Measurements from ENCODE around the gene PPP1CA.
"Not testable (repeated sequence)": the region's sequence is repeated elsewhere in the genome, so short reads cannot be mapped to it uniquely, and the experiment has no call there.

The PPP1CA gene

DNA sequence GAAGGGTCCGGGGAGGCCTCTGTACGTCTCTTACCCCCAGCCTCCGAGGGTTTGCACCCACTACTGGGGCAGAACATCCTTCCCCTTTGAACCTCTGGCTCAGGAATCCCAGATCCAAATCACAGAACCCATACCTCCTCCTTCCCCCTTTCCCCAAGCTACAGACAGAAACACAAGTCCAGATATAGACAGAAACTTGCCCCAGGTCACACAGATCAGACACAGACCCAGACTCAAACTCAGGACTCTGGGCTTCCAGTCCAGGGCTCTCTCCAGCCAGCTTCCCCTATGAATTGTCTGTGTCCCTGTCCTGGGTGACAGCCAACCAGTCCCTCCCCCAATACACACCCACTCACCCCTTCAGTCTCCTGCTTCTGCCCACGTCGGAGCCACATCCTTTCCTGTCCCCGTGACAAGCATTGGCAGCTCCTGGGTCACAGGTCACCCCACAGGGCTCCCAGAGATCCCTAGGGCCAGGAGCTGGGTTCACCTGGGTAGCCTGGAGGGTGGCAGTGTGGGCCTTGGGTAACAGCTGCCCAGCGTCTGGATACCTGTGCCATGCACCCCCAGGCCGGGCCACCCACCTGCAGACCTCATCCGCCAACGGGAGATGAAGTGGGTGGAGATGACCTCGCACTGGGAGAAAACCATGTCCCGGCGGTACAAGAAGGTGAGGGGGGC is 3.0 kb upstream of the PPP1CA start:
- DNase-seq (ENCODE audit: low read depth in 2 of 2): no peak

DNA sequence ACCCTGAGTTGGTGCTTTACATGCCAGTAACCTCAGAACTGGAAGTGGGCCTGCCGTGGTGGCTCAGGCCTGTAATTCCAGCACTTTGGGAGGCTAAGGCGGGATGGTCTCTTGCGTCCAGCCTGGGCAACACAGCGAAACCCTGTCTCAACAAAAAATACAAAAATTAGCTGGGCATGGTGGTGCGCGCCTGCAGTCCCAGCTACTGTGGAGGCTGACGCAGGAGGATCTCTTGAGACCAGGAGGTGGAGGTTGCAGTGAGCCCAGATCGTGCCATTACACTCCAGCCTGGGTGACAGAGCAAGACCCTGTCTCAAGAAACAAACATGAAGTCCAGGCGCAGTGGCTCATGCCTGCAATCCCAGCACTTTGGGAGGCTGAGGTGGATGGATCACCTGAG is 1.4 kb upstream of the PPP1CA start:
- not testable (repeated sequence) for DNase-seq (ENCODE audit: low read depth in 2 of 2)

DNA sequence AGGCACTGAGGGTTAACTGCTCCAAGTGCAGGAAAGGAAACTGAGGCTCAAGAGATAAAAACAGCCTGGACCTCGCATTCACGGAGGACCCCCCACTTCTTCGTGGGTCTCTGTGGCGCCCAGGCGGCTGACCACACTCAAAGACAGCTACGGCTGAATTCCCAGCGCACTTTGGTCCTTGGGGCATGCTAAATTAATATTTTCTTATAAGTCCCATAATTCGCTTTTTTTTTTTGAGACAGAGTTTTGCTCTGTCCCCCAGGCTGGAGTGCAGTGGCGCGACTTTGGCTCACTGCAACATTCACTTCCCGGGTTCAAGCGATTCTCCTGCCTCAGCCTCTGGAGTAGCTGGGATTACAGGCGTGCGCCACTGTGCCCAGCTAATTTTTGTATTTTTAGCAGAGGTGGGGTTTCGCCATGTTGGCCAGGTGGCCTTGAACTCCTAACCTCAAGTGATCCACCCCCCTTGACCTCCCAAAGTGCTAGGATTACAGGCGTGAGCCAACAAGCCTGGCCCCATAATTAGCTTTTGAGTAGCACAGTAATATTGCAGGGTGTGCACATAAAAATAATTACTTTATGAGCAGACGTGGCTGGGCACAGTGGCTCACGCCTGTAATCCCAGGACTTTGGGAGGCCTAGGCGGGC is 658 bp upstream of the PPP1CA start:
- DNase-seq (ENCODE audit: low read depth in 2 of 2): not testable (repeated sequence)

DNA sequence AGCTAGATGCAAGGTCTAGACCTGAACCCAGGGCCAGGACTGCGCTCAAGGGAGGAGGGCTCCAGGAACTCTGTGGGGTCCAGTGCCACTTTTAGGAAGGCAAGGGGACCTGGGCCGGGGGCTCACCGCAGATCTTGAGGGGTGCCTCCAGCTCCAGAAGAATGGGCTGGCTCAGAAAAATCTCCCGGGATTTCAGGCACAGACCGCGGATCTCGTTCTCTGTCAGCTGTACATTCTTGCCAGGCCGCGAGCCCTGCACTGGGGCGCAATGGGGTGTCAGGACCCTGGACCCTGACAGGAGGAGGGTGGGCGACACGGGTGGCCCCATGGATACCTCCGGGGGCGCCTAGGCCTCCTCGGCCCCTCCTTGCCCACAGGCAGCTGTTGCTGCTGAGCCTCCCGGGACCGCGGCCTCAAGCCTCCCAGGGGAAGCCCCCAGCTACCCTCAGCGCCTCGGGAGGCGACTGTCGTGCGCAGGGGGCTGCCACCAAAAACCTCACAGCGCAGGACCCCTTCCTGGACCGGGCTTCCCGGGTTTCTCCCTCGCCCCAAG is 640 bp downstream of the PPP1CA start:
- no peak for DNase-seq (ENCODE audit: low read depth in 2 of 2)

DNA sequence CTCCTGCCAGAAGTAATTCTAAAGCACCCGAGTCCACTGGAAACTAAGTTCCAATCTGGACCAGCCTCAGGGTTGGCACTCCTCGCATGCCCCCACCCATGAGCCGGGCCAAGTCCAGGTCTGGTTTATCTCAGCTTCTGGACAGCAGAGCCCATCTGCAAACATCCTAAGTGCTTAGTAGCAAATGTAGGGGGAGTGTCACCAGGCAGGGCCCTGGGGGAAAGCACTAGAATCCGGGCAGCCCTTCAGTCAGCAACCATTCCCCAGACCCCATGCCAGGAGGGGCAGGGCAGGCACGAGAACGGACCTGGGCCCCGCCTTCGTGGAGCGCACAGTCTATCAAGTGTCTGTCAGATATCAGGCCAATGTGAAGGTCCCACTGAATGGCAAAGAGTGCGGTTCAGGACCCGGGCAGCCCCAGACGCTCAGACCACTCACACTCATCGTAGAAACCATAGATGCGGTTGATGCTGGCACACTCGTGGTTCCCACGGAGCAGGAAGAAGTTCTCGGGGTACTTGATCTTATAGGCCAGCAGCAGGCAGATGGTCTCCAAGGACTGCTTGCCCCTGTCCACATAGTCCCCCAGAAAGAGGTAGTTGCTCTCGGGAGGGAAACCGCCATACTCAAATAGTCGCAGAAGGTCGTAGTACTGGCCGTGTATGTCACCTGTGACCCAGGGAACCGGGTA is 1.3 kb downstream of the PPP1CA start:
- no peak for DNase-seq (ENCODE audit: low read depth in 2 of 2)

DNA sequence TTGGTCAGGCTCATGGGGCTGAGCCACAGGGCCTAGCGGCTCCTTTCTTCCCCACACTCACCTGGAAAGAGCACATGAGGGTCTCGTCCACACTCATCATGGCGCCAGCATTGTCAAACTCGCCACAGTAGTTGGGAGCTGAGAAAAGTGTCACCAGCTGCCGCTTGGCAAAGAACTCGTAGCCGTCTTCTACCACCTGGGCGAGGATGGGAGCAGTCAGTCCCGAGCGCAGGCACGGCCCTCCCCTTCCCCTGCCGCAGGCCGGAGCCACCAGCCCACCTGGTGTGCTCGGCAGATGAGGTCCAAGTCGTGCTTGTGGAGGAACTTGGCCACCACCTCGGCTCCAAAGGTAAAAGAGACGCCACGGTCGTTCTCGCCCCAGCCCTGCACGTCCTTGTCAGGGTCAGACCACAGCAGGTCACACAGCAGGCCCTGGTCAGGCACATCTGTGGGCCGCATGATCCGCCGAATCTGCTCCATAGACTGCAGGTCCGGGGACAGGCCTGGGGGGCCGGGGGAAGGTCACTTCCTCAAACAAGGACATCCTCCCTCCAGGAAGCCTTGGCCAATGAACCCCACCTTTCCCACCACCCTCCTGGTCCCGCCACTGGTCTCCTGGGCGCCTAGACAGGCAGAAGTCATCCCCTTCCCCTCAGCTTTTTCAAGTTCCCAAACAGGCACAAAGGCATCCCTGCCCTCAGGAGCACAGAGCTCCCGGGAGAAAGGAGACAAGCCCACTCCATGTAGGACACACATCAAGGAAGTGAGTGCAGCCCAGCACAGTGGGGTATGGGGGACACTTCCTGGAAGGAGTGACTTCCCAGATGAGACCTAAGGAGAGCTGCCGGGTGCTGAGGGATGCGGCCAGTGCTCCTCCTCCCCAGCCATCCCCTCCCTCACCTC is 2.7 kb downstream of the PPP1CA start:
- DNase-seq (ENCODE audit: low read depth in 2 of 2): no peak

DNA sequence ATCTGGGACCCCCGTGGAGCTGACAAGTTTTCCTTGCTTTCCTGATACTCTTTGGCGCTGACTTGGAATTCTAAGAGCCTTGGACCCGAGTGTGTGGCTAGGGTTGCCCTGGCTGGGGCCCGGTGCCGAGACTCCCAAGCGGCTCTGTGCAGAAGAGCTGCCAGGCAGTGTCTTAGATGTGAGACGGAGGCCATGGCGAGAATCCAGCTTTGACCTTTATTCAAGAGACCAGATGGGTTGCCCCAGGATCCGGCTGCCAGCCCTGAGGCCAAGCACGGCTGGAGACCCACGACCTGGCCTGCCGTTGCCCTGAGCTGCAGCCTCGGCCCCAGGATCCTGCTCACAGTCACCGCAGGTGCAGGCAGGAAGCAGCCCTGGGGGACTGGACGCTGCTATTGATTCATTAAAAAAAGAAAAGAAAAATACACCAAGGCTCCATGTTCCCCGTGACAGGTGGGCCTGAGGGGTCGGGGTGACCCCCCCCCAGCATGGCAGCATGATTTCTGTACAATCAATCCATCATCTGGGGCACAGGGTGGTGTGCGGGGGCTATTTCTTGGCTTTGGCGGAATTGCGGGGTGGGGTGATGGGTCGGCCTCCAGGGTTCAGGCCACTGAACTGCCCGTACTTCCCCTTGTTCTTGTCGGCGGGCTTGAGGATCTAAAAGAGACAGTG is 3.5 kb downstream of the PPP1CA start:
- DNase-seq (ENCODE audit: low read depth in 2 of 2): no peak

DNA sequence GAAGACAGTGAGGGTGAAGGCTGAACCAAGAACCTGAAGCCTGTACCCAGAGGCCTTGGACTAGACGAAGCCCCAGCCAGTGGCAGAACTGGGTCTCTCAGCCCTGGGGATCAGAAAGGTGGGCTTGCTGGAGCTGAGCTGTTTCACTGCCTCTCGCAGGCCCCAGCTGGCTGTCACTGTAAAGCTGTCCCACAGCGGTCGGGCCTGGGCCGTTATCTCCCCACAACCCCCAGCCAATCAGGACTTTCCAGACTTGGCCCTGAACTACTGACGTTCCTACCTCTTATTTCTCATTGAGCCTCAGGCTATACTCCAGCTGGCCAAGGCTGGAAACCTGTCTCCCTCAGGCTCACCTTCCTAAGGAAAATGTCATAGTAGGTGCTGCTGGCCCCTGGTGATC is 4.1 kb downstream of the PPP1CA start:
- no peak for DNase-seq (ENCODE audit: low read depth in 2 of 2)

DNA sequence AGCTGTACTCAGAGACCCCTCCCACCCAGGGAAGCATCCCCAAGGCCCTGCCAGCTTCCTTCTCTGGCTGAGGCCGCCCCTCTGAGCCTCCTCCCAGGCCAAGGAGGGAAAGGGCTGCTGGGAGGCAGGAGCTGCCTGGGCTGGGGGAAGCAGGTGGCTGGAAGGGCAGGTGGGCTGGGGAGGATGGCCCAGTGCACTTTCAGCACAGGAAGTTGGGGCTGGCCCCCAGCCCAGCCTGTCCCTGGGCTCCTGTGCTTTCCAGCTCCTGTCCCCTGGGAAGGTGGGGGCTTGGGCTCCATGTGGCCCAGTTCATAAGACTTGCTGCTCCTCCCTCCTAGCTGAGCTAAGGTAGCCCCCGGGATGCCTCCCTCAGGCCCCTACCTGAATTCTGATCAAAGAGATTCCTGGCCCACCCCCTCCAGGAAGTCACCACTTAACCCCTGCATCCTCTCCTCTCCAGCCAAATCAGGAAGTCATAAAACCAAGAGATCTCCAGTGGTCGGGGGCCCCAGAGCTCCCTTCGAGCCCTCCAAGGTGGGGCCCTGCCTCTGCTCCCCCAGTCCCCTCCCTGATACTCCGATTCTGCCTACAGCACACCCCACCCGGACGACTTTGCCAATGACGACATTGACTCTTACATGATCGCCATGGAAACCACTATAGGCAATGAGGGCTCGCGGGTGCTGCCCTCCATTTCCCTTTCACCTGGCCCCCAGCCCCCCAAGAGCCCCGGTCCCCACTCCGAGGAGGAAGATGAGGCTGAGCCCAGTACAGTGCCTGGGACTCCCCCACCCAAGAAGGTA is 4.9 kb downstream of the PPP1CA start:
- no peak for DNase-seq (ENCODE audit: low read depth in 2 of 2)

DNA sequence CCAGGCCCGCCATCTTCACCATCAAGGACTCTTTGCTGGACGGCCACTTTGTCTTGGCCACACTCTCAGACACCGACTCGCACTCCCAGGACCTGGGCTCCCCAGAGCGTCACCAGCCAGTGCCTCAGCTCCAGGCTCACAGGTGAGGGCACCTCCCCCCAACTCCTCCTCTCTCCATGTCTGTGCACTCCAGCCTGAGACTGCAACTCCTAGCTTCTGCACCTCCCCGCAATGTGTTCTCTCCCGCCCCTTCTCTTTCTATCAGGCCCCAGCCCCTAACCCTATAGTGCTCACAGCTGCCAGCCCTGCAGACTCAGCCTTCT is 5.4 kb downstream of the PPP1CA start:
- no peak for DNase-seq (ENCODE audit: low read depth in 2 of 2)

DNA sequence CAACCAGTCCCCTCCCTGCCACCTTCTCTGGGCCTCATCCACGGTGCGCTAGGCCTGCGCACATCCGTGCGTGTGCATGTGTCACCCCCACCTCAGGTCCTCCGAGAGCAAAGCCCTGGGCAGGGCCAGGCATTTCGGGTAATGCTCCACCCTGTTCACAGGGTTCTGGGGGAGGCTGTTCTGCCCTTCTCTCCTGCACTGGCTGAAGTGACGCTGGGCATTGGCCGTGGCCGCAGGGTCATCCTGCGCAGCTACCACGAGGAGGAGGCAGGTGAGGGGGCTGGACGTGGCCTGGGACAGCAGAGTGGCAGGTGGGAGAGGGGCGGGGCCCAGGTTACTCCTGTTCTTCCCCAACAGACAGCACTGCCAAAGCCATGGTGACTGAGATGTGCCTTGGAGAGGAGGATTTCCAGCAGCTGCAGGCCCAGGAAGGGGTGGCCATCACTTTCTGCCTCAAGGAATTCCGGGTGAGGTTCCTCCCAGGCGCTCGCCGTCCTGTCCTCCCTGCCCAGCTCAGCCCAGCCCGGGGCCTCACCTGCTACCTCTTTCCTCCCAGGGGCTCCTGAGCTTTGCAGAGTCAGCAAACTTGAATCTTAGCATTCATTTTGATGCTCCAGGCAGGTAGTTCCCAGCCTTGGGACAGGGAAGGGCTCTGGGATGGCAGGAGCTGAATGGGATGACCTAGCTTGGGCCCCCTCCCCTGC is 6.0 kb downstream of the PPP1CA start:
- DNase-seq (ENCODE audit: low read depth in 2 of 2): no peak

DNA sequence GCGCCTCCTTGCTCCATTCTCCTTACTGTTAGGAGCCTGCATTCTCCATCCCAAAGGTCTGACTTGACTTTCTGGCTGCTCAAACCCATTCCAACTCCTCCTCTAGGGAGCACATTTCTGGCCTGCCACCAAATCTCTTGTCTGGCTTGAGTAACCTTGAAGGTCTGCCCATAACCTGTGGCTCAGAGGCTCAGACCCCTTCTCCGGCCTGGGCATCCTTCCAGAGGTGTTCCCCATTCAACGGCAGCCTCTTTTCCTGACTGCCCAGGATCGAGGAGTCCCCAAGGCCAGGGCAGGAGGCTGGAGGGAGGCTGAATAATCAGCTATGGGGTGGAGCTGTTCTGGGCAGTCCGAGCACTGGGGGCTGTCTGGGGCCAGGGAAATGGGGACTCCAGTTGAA is 7.7 kb downstream of the PPP1CA start:
- no peak for DNase-seq (ENCODE audit: low read depth in 2 of 2)

DNA sequence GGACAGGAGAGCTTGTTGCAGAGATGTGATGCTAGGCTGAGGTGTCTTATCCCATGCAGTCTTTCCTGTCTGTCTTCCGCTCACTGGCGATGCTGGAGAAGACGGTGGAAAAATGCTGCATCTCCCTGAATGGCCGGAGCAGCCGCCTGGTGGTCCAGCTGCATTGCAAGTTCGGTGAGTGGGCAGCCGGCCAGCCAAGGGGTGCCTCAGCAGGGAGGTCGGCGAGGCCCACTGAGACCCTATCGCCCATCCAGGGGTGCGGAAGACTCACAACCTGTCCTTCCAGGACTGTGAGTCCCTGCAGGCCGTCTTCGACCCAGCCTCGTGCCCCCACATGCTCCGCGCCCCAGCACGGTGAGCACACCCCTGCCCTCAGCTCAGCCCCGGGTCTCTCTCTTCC is 8.2 kb downstream of the PPP1CA start:
- no peak for DNase-seq (ENCODE audit: low read depth in 2 of 2)

DNA sequence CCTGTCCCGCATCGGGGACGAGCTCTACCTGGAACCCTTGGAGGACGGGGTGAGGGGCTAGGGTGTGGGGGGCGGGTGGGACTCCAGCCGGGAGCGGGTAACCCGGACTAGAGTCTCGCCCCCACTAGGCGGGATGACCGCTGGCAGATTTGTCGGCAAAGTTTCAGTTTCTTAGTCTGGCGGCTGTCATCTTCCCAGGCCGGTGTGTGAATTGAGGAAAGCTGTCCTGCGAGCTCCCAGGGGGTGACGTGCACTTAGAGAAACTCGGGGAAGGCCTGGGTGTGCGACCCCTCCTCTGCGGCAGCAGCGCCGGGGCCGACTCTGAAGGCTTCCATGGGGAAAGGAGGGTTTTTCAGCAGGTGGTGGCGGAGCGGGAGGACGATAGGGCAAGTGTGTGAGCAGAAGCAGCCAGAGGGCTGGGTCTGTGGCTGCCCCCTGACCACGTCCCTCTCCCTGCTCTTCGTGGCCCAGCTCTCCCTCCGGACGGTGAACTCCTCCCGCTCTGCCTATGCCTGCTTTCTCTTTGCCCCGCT is 9.4 kb downstream of the PPP1CA start:
- DNase-seq (ENCODE audit: low read depth in 2 of 2): no peak

DNA sequence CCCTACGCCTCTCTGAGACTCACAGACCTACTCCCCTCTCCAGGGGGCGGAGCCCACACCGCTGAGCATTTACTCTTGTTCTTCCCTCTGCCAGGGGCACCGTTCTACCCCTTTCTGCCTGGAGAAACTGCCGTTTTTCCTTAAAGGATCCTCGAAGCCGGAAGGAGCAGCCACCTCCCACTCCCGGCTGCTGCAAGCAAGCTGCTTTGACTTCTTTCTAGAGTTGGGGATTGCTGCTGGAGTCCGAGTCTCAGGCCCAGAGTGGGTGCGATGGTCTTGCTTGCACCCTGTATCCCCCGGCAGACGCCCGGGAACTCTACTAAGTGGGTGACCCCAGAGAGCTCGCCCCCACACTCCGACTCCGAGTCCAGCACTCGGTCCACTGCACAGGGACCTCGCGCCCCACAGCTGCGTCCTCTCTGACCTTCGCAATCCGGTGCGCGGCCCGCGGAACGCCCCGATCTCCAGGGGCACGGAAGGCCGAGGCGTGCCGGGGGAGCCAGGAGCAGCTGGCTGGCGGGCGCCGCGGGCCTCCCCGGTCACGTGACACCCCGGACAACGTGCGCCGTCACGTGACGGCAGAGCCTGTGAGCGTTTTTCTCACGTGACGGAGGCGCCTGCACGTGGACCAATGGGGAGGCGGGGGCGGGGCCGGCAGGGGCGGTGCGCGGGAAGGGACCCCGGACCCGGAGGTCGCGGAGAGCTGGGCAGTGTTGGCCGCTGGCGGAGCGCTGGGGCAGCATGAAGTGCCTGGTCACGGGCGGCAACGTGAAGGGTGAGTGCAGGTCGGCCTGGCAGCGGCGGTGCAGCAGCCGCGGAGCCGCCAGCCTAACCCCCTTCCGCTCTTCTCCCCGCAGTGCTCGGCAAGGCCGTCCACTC is 10.1 kb downstream of the PPP1CA start, which contains the start of gene RAD9A:
Gene RAD9A (plus strand): TSS at position 683 of the 879 bp plus-strand sequence. CDS start 59 bp downstream, at position 742.
- DNase-seq (ENCODE audit: low read depth in 2 of 2): peak; percentile 77

DNA sequence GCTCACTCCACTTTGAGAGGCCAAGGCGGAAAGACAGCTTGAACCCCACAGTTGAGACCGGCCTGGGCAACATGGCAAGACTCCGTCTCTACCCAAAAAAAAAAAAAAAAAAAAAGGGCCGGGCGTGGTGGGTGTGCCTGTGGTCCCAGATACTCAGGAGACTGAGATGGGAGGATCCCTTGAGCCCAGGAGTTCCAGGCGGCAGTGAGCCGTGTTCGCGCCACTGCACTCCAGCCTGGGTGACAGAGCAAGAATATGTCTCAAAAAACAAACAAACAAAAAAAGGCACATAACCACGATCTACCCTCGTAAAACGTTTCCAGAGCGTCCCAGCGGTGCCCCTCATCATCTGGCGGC is 10.7 kb downstream of the PPP1CA start:
- DNase-seq (ENCODE audit: low read depth in 2 of 2): no peak

DNA sequence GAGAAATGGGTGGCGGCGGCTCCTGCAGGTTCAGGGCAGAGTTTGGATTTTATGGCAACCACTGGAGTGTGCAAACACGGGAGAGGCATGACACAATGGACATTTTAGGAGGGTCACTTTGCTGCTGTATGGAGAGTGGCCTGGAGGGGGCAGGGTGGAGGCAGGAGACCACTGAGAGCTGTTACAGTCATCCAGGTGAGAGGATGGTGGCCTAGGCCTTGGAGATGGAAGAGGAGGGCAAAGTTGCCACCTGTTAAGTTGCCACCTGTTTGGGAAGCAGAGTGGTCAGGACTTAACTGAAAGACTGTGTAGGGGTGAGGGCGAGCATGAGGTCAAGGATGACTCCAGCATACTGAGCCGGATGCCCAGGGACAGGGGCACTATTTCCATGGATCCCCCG is 12.2 kb downstream of the PPP1CA start:
- no peak for DNase-seq (ENCODE audit: low read depth in 2 of 2)

DNA sequence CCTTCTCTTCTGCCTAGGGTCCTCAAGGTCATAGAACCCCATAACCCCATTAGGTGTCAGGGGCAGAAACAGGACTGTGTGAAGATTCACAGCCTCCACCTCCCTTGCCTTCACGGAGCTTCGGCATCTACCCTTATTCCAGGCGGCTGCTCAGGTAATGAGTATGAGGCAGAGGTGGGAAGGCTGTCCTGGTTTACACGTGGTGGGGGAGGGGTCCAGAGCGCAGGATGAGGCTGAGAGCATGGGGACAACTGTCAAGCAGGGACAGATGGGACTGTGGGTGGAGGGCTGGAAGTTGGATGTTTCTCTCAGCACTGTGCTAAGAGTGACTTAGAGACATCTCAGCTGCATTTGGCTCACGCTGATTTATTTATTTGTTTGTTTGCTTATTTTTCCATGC is 14.1 kb downstream of the PPP1CA start:
- no peak for DNase-seq (ENCODE audit: low read depth in 2 of 2)

DNA sequence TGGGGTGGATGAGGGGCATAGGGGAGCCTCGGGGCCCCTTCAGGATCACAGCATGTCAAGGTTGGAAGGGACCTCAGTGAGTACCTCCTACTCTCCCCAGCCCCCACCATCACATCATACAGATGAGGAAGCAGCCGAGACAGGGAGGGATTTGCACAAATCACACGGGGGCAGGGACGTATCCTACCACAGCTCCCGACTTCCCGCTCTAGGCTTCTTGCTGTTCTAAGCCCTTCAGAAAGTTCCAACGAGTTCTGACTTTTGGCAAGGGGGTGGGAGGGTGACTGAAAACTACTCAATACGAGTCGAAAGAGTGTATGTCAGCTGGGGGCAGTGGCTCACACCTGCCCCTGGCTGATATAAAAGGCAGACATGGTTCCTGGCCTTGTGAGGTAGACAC is 14.6 kb downstream of the PPP1CA start:
- no peak for DNase-seq (ENCODE audit: low read depth in 2 of 2)

Measured in fibroblast of skin of left biceps (primary cell).